Skeletal muscle satellite cell (primary cell): Measurements from ENCODE around the gene DNAJC5.

ENCODE experiments used
- H3K27me3 ChIP-seq: 2 replicates; pipeline ENCODE4 v1.7.0; 2013; ENCODE audit warnings: low read length; ENCODE audit not compliant: control insufficient read depth, insufficient read depth
- H3K36me3 ChIP-seq: 2 replicates; pipeline ENCODE4 v1.7.0; 2013; ENCODE audit warnings: mild to moderate bottlenecking, control low read depth, low read length; ENCODE audit not compliant: insufficient read depth
- H3K4me1 ChIP-seq: 2 replicates; pipeline ENCODE4 v1.7.0; 2013; ENCODE audit warnings: low read length; ENCODE audit not compliant: control insufficient read depth, insufficient read depth
- H3K4me2 ChIP-seq: 2 replicates; pipeline ENCODE4 v1.7.0; 2013; ENCODE audit warnings: mild to moderate bottlenecking, low read length
- H3K4me3 ChIP-seq: 2 replicates; pipeline ENCODE4 v1.7.0; 2013; ENCODE audit warnings: low read length
- H3K9ac ChIP-seq: 2 replicates; pipeline ENCODE4 v1.7.0; 2013; ENCODE audit warnings: mild to moderate bottlenecking, low read depth, low read length, moderate library complexity
- H3K9me3 ChIP-seq: replicated peaks from 2 replicates; pipeline ENCODE4 v1.7.0; 2013; ENCODE audit warnings: mild to moderate bottlenecking, control low read depth, low read length

DNAJC5 gene

DNA sequence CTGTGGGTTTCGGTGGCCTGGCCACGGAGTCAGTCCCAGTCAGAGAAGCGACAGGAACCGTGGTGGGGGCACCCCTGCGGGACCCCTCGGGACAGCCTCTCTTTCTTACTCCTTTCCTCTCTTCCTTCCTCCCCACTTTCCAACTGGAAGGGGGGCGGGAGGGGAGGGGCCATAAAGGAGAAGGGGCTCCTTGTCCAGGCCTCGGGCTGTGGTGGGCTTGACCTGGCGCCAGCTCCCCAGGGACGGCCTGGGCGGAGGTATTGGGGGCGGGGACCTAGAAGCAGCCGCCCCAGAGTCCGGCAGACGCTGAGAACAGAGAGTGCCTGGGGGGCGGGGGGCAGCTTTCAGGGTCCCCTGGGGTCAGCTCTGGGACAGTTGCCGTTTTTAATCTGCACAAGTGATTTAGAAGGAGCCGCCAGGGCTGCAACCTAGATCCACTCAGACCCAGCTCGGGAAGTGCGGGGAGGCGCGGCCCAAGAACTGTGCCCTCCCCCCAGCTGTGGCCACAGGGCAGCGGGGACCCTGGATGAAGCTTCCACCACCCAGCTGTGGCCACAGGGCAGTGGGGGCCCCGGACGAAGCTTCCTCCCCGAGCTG lies 40.1 kb upstream of the DNAJC5 start:
- peak overlapping the region; percentile 51 for H3K9ac ChIP-seq
- peaks cover 44% of the 10 kb centered on the region for H3K4me1 ChIP-seq
- peaks cover 8% of the 10 kb centered on the region for H3K27me3 ChIP-seq
- no peaks in the 10 kb centered on the region for H3K9me3 ChIP-seq
- no peaks in the 10 kb centered on the region for H3K36me3 ChIP-seq
- peak overlapping the region; percentile 60 for H3K4me2 ChIP-seq
- peak overlapping the region; percentile 12 for H3K4me3 ChIP-seq

DNA sequence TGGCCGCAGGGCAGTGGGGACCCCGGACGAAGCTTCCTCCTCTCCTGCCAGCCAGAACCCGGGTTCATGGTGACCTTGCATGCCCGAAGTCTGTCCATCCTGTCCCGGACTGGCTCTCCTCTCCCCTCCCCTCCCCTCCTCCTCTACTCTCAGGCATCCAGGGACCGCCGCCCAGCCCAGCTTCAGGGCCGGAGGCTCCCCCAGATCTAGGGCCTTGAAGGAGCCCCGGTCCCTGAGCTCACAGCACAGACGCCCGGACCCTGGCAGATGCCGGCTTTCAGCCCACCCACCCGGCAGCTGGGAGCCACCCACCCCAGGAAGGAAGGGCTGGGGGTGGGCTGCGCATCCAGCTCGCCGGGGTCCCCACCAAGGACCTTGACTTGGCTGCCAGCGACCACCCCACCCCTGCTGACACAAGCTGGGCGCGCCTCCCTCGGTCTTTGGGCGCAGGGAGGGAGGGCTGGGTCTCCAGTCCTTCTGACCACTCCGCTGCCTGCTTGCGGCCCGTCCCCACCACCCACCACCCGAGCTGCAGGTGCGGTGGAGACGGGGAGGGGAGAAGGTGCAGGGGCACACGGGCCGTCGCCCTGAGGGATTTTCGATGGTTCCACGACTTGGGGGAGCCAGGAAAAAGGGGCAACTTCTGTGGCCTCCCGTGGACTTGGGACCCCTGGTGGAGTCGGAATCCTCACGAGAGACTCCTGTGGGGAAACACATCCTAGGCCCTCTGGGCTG lies 39.4 kb upstream of the DNAJC5 start:
- Histone ChIP-seq H3K4me3 (peak overlapping the region; percentile 12), H3K27me3 (peaks cover 8% of the 10 kb centered on the region), H3K9me3 (no peaks in the 10 kb centered on the region), H3K36me3 (no peaks in the 10 kb centered on the region), H3K9ac (peak overlapping the region; percentile 51), H3K4me2 (peak overlapping the region; percentile 60), H3K4me1 (peaks cover 44% of the 10 kb centered on the region)

DNA sequence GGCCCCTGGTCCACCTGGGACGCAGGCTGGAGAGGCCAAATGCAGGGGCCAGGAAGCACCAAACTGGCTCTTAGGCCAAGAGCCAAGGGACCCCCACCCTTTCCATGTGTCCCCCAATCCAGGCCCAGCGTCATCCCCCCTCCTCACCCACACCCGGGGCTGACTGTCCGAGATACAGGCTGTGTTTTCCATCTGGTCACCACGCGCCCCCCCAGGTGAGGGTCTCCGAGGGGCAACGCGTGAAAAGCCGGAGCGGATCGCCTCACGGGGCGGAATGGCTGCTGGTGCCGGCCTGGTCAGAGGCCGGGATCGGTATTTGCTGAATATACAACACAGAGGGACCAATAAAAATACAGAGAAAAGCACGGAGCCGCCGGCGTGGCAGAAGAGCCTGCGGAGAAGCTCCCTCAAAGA lies 38.8 kb upstream of the DNAJC5 start:
- H3K4me2 ChIP-seq: no peak overlapping the region
- H3K36me3 ChIP-seq: no peaks in the 10 kb centered on the region
- H3K4me3 ChIP-seq: no peak overlapping the region
- H3K9me3 ChIP-seq: no peaks in the 10 kb centered on the region
- H3K9ac ChIP-seq: no peak overlapping the region
- peaks cover 44% of the 10 kb centered on the region for H3K4me1 ChIP-seq
- peaks cover 8% of the 10 kb centered on the region for H3K27me3 ChIP-seq

DNA sequence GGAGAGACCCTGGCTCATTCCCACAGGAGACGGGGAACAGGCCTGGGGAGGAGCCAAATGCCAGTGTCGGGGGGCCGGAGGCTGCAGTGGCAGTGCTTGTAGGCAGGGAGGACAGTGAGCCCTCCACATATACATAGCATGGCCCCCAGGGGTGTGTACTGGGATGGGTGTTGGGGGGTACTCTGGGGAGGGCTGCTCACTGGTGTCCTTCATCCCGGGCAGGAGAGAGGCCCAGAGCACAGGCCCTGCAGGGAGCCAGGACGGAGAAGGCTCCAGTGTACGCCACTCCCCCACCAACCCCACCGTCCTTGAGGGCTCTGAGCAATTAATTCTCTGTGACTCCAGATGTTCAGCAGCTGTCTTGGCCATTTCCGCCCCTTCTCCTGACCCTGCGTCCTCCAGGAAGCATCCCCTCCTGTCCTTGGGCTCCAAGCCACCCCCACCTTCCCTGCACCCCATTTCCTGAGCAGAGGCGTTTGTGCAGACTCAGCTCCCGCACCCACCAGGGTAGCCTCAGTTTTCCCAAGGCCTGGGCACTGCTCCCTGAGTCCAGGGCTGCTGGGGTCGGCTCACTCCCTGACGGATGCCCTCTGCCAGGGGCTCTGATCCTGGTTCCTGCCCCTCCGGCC lies 37.0 kb upstream of the DNAJC5 start:
- peaks cover 15% of the 10 kb centered on the region for H3K36me3 ChIP-seq
- H3K9me3 ChIP-seq: no peaks in the 10 kb centered on the region
- H3K9ac ChIP-seq: peak overlapping the region; percentile 12
- H3K27me3 ChIP-seq: peaks cover 8% of the 10 kb centered on the region
- H3K4me3 ChIP-seq: no peak overlapping the region
- H3K4me2 ChIP-seq: peak overlapping the region; percentile 51
- H3K4me1 ChIP-seq: peaks cover 44% of the 10 kb centered on the region

DNA sequence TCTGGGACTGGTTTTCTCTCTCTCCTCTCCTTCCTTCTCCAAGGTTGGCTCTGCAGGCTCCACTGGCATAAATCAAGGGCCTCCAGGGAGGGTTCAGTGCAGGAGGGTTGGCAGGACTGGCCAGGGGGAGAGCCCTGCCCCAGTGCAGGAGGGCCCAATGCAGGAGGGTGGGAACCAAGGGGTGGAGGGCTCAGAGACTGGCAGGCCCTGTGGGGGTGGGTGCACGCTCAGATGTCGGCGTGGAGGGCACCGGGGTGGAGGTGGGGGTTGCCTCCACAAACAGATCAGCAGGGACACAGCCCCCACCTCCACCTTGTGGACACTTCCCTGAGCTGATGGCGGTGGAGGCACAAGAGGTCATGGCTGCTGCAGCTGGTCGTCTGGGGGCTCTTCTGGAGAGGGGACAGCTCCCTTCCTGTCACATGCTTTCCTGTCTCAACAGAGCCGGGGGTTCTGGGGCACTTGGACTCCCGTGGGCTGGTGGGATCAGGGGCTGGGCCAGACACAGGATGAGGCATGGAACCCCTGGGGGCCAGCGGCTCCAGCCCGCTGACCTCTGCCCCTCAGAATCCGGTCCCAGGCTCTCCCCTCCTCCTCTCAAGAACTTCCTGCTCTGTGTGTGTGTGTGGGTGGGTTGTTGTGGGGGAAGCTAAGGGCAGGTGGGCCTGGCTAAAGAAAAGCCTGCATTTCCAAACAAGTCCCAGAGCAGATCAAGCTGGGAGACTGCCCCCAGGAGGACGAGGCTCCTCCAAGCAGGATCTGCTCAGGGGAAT lies 36.3 kb upstream of the DNAJC5 start:
- peaks cover 8% of the 10 kb centered on the region for H3K27me3 ChIP-seq
- peaks cover 48% of the 10 kb centered on the region for H3K4me1 ChIP-seq
- H3K4me3 ChIP-seq: no peak overlapping the region
- peak overlapping the region; percentile 12 for H3K9ac ChIP-seq
- no peaks in the 10 kb centered on the region for H3K9me3 ChIP-seq
- H3K36me3 ChIP-seq: peaks cover 15% of the 10 kb centered on the region
- H3K4me2 ChIP-seq: peak overlapping the region; percentile 51

DNA sequence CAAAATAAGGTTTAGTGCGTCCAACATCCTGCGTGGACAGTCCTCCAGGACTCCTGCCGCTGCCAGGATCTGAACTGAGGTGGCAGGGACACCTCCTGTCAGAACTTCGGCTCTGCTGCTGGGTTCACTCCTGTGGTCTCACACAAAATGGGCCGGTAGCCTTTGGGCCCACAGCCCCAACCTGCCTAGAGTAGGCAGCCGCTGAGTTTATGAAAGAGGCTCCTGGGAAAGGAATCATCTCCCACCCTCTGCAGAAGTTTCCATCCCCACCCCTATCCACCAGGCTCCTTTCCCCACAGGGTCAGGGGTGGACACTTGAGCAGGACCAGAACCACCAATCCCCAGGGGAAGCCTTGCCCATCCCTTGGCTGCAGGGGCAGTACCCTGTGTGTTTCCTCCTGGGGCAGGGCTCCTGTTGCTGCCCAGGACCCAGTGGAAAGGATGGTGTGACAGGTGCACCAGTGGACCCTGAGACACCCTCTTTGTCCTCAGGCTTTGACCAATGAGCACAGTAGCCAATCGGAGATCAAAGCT lies 35.7 kb upstream of the DNAJC5 start:
- Histone ChIP-seq H3K4me3 (no peak overlapping the region), H3K36me3 (peaks cover 15% of the 10 kb centered on the region), H3K27me3 (peaks cover 8% of the 10 kb centered on the region), H3K9ac (no peak overlapping the region), H3K4me2 (peak overlapping the region; percentile 51), H3K9me3 (no peaks in the 10 kb centered on the region), H3K4me1 (peaks cover 47% of the 10 kb centered on the region)

DNA sequence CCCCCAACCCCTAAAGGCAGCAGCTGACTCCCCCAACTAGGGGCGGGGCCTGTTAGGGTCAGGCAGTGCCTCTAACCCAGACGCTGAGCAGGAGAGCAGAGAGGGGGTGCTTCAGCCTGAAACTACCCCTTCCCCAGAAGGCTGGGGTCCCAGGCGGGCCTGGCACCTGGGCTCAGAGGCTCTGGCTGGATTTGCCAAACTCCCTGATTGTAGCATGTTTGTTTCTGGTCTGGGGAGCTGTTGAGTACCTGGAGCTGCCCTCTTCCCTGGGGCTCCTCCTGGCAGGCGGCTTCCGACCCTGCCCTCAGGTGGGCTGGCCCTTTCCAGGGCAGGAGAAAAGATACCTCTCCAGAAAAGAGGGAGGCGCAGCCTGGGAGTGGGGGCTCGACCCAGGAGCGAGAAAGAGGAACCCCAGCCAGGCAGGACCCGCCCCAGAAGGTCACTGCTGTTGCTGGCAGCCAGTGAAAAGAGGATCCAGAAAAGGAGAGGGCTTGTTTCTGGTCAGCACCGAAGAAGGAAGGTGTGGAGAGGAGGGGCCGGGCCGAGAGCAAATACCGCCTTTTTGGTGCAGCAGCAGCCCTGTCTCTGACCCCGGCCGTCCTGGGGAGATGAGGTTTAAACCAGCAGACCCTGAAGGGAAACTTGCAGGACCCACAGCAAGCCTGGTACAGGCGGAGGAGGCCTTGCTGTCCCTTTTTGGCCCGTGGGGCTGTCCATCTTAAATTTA lies 34.4 kb upstream of the DNAJC5 start:
- peaks cover 15% of the 10 kb centered on the region for H3K36me3 ChIP-seq
- no peak overlapping the region for H3K4me3 ChIP-seq
- H3K27me3 ChIP-seq: peaks cover 3% of the 10 kb centered on the region
- no peak overlapping the region for H3K4me2 ChIP-seq
- peaks cover 35% of the 10 kb centered on the region for H3K4me1 ChIP-seq
- no peak overlapping the region for H3K9ac ChIP-seq
- no peaks in the 10 kb centered on the region for H3K9me3 ChIP-seq

DNA sequence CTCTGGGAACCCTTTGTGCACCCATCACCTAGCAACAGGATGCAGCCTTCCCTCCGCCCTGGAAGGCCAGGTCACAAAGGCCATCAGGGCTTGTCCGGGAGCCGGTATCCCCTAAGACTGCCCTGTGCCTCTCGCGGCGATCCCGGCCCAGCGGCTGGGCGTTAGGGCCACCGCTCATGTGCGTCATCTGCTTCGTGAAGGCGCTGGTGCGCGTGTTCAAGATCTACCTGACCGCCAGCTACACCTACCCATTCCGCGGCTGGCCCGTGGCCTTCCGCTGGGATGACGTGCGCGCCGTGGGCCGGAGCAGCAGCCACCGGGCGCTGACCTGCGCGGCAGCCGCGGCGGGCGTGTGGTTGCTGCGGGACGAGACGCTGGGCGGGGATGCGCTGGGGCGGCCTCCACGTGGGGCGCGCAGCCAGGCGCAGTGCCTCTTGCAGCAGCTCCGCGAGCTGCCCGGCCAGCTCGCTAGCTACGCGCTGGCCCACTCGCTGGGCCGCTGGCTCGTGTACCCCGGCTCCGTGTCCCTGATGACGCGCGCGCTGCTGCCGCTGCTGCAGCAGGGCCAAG lies 33.5 kb upstream of the DNAJC5 start, which contains the start of gene ABHD16B:
Gene ABHD16B, plus strand, starts transcription at position 134 of the 570 bp plus-strand sequence. Its CDS starts 43 bp downstream, at position 177.
- Histone ChIP-seq H3K9ac (no peak within 1 kb of the TSS), H3K4me3 (no peak within 1 kb of the TSS), H3K4me2 (no peak within 1 kb of the TSS), H3K36me3 (peaks cover 15% of the 10 kb centered on the region), H3K27me3 (no peaks in the 10 kb centered on the region), H3K9me3 (no peaks in the 10 kb centered on the region), H3K4me1 (peaks cover 31% of the 10 kb centered on the region)

DNA sequence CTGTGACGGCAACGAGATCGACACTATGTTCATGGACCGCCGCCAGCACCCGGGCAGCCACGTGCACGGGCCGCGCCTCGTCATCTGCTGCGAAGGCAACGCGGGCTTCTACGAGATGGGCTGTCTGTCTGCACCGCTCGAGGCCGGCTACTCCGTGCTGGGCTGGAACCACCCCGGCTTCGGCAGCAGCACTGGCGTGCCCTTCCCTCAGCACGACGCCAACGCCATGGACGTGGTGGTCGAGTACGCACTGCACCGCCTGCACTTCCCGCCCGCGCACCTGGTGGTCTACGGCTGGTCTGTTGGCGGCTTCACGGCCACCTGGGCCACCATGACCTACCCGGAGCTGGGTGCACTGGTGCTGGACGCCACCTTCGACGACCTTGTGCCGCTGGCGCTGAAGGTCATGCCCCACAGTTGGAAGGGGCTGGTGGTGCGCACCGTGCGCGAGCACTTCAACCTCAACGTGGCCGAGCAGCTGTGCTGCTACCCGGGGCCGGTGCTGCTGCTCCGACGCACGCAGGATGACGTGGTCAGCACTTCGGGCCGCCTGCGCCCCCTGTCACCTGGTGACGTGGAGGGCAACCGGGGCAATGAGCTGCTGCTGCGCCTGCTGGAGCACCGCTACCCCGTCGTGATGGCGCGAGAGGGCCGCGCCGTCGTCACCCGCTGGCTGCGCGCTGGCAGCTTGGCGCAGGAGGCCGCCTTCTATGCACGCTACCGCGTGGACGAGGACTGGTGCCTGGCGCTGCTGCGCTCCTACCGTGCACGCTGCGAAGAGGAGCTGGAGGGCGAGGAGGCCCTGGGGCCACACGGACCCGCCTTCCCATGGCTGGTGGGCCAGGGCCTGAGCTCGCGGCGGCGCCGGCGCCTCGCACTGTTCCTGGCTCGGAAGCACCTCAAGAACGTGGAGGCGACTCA lies 32.7 kb upstream of the DNAJC5 start:
- no peak overlapping the region for H3K9ac ChIP-seq
- no peaks in the 10 kb centered on the region for H3K9me3 ChIP-seq
- peaks cover 15% of the 10 kb centered on the region for H3K36me3 ChIP-seq
- H3K4me1 ChIP-seq: peaks cover 31% of the 10 kb centered on the region
- H3K4me2 ChIP-seq: no peak overlapping the region
- H3K27me3 ChIP-seq: no peaks in the 10 kb centered on the region
- H3K4me3 ChIP-seq: no peak overlapping the region
